Caki2 (cell line): ENCODE measurements around the gene MEIS2. TPM values are rescaled to one million over a fixed set of nuclear protein-coding genes. Genes with fewer than 3 reads are reported as not detected.

Source experiments
- DNase-seq: peaks from one replicate; pipeline ENCODE4 v3.0.0-alpha.2; 2015; ENCODE audit warnings: low read depth
- in situ Hi-C: cut with HindIII; loops from 2 replicates; pipeline ENCODE4 v1.10.0; 2016; ENCODE audit warnings: low sequenced_read_pairs, low pct_unique_long_range_greater_than_20kb, mixed read lengths
- total RNA-seq: library from RNA; depleted of rRNA; stranded (reverse); fragments of >200 nt; shearing (Covaris generic); gene quantifications from 2 replicates; pipeline ENCODE4 v1.2.3, GENCODE V29; 2014; ENCODE audit warnings: low replicate concordance

Gene MEIS2
- total RNA-seq, 1 experiment from 2014 or later, result 22.0 TPM

GRCh38 chr15:37086120-37086519 lies 14.2 kb downstream of the MEIS2 start:
- in situ Hi-C loops, result no loop called here
- no peak for DNase-seq

GRCh38 chr15:37084602-37085001 lies 15.7 kb downstream of the MEIS2 start:
- no peak for DNase-seq
- in situ Hi-C loops, result no loop called here

GRCh38 chr15:37083610-37084009 lies 16.7 kb downstream of the MEIS2 start:
- in situ Hi-C loops, result no loop called here
- no peak for DNase-seq

GRCh38 chr15:37081983-37082382 lies 18.4 kb downstream of the MEIS2 start:
- in situ Hi-C loops, result no loop called here
- DNase-seq, result no peak

DNA sequence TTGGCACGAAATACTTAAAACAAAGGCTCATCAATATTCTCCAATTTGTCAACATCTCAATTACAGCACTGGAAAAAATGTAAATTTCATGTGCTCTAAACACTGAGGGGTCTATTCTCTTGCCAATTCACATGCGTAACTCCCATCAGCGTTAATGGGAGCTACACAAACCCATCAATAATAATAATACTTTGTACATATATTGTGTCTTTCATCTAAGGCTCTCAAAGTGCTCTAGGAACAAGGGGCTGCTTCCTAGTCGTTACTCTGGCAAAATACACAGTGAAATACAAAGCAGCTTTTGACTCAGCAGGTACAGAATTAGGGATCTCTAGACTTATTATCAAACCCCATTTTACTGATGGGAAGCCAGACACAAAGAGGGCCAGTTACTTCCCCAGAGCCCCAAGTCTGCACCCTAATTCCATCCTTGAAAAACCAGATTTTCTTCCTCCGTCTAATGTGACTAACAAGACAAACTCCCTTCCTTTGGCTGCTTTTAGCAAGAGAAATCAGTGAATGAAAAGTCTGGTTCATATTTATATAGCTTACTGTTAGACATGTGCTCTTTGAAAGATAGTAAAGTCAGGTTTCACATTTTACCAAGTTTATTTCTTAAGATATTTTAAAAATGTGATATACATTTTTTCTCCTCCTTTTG lies 20.0 kb downstream of the MEIS2 start:
- DNase-seq, result no peak
- in situ Hi-C loops, result no loop called here

DNA sequence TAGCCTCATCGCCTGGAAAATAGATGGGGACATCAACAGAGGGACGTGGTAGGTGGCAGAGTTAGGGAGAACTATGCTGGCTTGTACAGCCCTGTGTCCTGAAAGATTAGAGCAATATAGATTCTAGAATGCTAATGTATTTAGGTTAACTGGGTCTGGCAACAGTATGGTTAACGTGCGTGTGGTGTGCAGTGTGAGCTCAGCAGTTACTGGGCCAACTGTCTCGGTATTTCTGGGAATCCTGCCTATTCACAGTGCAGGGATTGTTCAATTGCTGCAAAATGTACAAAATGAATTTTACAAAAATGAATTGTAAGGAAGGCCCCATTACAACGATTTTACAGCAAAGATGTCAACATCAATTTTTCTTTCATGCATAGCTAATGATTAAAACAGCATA lies 20.6 kb downstream of the MEIS2 start:
- no peak for DNase-seq
- in situ Hi-C loops, result no loop called here

- no peak for DNase-seq
- in situ Hi-C loops, result no loop called here
Observed at GRCh38 chr15:37078566-37078965, 21.8 kb downstream of the MEIS2 start.

DNA sequence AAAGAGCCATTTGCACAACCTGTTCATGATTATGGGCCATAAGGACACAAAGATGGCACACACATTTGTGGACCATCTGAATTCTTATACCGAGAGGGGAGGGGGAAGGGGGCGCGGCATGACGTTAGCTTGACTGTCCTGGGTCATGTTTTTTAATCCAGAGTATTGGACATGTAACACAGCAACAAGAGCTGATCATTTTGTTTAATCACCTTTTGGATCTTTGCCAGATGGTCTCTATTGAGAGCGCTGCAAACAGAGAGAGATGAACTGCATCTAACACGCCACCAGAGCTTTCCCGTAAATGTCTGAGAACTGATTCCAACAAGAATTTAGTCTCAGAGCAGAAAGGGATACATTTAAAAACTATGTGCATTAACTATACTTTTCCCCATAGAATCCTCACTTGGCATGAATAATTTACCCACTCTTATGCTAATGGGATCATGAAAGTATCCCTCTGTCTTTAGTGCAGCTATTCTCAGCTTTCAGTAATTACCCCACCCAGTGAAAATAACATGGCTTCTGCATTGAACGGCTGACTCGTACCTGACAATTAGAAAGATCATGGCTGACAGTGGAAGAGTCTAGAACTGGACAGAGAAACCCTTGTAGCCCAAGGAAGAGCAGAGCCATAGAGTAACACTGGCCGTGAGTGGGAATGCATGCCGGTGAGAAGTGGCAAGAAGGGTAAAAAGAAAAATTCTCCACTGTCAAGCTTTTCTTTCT lies 22.6 kb downstream of the MEIS2 start:
- DNase-seq, result no peak
- in situ Hi-C loops, result no loop called here

- no peak for DNase-seq
- in situ Hi-C loops, result no loop called here
Observed at GRCh38 chr15:37076543-37076942, 23.8 kb downstream of the MEIS2 start.

DNA sequence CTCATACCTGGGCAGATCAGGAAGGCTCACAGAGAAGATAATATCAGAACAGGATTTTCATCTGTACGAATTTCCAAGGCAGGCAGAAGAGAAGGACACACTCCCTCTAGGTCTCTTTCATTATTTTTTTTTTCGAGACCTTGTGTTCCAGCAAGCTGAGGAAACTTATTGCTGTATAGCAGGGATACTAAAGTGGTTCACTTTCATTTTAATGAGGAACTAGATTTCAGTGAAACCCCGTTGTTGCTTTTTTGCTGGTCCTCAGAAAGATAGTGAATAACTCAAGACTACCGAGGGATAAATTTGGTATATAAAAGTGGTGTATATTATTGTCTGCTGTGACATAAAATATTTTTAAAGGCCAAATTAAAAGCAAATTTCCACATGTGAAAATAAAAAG lies 24.6 kb downstream of the MEIS2 start:
- in situ Hi-C loops, result no loop called here
- DNase-seq, result no peak

DNA sequence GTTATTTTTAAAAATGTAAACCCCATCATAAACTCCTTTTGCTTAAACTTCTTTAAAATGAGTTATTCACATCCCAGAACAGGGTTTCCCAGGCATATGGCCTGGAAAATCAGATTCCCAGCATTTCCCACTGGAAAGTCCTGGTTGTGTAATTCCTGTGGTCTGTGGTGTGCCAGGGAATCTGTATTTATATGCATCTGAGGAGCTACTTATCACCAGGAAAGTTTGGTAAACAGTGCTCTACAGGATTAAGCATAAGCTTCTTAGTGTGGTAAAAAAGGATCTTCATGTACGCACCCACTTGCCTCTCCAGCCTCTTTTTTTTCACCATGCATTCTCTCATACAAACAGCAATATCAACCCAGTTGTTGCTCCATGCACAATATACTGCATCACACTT lies 28.2 kb downstream of the MEIS2 start:
- in situ Hi-C loops, result no loop called here
- DNase-seq, result no peak

DNA sequence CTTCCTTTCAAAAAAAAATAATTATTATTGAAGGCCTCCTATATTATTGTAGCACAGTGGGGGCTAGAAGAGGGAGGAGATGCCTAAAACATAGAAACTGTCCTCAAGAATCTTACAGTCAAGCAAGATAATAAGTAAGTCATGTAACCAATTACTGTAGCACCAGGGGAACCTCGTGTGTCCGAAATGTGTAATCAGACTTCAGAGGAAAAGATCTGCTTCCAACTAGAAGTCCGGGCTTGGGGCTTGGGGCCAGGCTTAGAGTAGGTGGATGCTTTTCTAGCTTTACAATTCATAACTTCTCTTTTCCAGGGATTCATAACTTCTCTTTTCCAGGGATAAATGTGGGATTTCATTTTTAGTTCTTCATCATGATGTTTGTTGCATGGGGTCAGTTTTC lies 29.2 kb downstream of the MEIS2 start:
- DNase-seq, result no peak

DNA sequence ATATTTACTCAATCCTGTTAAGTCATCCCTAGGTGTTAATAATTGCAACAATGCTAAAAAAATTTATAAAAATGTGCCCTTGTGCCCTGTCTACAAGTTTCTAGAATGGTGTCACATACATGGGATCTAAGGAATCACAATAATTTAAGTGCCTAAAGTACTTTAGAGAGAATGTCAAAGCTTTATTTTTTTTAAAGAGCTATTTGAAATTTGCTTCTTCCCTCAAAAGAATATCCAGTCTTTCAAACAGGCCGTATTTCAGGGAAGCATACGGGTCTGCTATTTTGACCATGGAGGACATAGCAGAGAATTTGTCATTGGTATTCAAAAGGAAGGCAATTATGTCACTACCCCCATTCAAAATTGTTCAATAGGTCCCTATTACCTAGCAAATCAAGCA lies 29.7 kb downstream of the MEIS2 start:
- no peak for DNase-seq
- in situ Hi-C loops, result no loop called here

More for the DNA sequence above, 29.2 kb downstream of the MEIS2 start:
- in situ Hi-C loops, result no loop called here

GRCh38 chr15:37061996-37062395 lies 38.4 kb downstream of the MEIS2 start:
- DNase-seq, result no peak
- in situ Hi-C loops, result no loop called here

DNA sequence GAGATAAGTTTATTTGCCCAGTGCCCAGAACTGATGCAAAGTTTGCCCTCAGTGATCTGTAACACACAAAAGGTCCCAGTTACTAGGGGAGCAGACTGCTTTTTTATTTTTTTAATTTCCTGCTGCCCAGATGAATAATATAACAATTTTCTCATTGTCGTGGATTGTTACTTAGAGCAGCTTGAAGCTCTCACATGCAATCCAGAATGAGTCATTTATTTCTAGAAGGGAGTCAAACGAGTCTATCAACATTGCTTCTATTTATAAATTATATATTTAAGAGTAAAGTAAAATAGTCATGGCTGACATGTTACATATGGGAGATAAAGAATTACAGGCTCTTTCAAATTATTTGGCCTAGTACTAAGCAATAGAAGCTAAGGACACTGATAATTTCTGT lies 41.3 kb downstream of the MEIS2 start:
- peak; percentile 55 for DNase-seq
- in situ Hi-C loops, result no loop called here

DNA sequence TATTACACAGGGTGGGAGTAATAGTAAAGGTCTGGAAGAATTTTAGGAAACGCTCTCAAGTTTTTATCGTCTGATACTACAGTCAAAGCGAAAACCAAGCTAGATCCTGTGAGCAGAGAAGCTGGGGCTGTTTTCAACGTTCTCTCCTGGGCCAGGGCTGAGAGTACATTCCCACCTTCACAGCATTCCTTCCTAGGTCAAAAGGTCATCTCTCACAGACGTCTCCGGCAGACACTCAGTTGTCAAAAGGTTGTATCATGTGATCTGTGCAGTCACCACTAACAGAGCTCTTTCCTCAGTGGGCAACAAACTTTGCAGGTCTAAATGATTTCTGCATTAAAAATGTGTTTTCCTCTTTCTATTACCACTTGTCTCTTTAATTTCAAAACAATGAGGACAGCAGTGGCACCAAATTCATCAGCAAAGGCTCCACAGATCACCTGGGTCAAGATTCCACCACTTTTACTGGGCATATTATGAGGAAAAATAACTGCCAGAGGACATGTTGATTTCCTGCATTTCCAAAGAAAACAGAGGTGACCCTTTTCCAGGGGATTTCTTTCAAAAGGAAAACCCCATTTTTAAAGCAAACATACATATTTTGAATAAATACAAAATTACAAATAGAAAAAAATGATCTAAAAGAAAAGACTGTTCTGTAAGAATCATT lies 41.9 kb downstream of the MEIS2 start:
- DNase-seq, result peak; percentile 45
- in situ Hi-C loops, result no loop called here

DNA sequence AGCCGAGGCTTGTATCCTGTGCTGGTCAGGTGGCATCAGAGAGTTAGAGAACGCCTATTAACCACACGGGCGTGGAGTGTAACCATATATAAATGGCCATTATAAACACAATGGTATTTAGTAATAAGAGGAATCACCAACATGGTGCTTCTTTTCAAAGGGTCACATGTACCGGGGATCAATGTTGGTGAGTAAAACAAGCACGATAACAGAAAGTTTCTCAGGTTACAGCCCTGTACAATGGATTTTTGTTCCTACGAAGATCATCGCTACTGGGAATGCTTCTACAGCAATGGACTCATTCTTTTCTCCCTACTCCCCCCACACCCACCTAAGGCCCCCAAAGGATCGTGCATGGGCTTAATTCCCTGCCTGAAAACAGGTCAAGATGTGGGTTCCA lies 42.5 kb downstream of the MEIS2 start:
- DNase-seq, result no peak
- in situ Hi-C loops, result no loop called here

- in situ Hi-C loops, result no loop called here
Observed at GRCh38 chr15:37057256-37057655, 43.1 kb downstream of the MEIS2 start.

More at GRCh38 chr15:37057256-37057655, 43.1 kb downstream of the MEIS2 start:
- no peak for DNase-seq
